NCI-H748 (cell line): Measurements from ENCODE around the gene CFL1.

ENCODE experiments used
- DNase-seq: peaks from one replicate; lab custom pipeline; 2025; ENCODE audit not compliant: unreplicated experiment; lab: John Stamatoyannopoulos, UW

Gene CFL1

GRCh38 chr11:65870706-65871681 is 13.0 kb upstream of the CFL1 start:
- no peak for DNase-seq

- DNase-seq: no peak
These were observed 12.3 kb upstream of the CFL1 start for GRCh38 chr11:65870307-65870658.

- DNase-seq: no peak
These were observed 11.8 kb upstream of the CFL1 start for GRCh38 chr11:65869643-65870306.

GRCh38 chr11:65868907-65869306 is 10.9 kb upstream of the CFL1 start:
- no peak for DNase-seq

GRCh38 chr11:65868076-65868667 is 10.2 kb upstream of the CFL1 start:
- DNase-seq: peak; percentile 52

- DNase-seq: no peak
These were observed 9.5 kb upstream of the CFL1 start for GRCh38 chr11:65867284-65868071.

GRCh38 chr11:65866509-65867283 is 8.7 kb upstream of the CFL1 start:
- DNase-seq: no peak

GRCh38 chr11:65865550-65866172 is 7.7 kb upstream of the CFL1 start:
- DNase-seq: no peak

- no peak for DNase-seq
These were observed 6.9 kb upstream of the CFL1 start for GRCh38 chr11:65864706-65865471.

- DNase-seq: no peak
These were observed 6.1 kb upstream of the CFL1 start for GRCh38 chr11:65863889-65864705.

- DNase-seq: no peak
These were observed 5.2 kb upstream of the CFL1 start for GRCh38 chr11:65862941-65863888.

GRCh38 chr11:65862191-65862735 is 4.3 kb upstream of the CFL1 start:
- DNase-seq: no peak

- DNase-seq: no peak
These were observed 3.7 kb upstream of the CFL1 start for GRCh38 chr11:65861533-65862183.

- DNase-seq: peak; percentile 56
These were observed 3.2 kb upstream of the CFL1 start for GRCh38 chr11:65861165-65861505.

GRCh38 chr11:65860278-65861164 is 2.5 kb upstream of the CFL1 start, which contains the start of gene MUS81:
Gene MUS81 (plus strand): TSS chr11:65860433. CDS start chr11:65860754, 321 bp downstream.
- peak; percentile 98 for DNase-seq
